ENCODE data around the gene AGBL4.
"Not testable (repeated sequence)": the region's sequence is repeated elsewhere in the genome, so short reads cannot be mapped to it uniquely, and the experiment has no call there.

The AGBL4 gene

DNA sequence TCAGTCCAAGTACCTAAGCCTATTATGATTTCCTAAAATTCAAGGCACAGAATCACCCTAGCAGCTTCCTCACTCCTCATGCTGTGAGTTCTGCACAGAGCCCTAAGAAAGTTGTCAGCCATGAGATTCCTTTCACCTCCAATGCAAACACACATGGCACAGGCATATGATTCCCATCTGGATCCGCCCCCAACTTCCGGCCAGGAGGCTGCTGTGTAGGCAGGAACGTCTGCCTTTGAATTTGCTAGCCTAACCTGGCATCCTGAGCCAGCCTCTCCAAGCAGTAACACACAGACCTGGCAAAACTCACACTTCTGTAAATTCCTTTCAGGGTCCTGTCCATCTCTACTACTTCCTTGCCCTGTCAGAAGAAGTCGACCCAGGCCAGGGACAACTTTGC is 726.0 kb downstream of the AGBL4 start:
- DNase-seq (ENCODE audit: low read depth) = no peak
- TF ChIP-seq, protein P1, sequence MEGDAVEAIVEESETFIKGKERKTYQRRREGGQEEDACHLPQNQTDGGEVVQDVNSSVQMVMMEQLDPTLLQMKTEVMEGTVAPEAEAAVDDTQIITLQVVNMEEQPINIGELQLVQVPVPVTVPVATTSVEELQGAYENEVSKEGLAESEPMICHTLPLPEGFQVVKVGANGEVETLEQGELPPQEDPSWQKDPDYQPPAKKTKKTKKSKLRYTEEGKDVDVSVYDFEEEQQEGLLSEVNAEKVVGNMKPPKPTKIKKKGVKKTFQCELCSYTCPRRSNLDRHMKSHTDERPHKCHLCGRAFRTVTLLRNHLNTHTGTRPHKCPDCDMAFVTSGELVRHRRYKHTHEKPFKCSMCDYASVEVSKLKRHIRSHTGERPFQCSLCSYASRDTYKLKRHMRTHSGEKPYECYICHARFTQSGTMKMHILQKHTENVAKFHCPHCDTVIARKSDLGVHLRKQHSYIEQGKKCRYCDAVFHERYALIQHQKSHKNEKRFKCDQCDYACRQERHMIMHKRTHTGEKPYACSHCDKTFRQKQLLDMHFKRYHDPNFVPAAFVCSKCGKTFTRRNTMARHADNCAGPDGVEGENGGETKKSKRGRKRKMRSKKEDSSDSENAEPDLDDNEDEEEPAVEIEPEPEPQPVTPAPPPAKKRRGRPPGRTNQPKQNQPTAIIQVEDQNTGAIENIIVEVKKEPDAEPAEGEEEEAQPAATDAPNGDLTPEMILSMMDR (conservative IDR thresholded peaks at IDR 0.05; ENCODE audit: low read length) = no peak
- no peak overlapping the region for H3K4me3 ChIP-seq (ENCODE audit: low read length)

DNA sequence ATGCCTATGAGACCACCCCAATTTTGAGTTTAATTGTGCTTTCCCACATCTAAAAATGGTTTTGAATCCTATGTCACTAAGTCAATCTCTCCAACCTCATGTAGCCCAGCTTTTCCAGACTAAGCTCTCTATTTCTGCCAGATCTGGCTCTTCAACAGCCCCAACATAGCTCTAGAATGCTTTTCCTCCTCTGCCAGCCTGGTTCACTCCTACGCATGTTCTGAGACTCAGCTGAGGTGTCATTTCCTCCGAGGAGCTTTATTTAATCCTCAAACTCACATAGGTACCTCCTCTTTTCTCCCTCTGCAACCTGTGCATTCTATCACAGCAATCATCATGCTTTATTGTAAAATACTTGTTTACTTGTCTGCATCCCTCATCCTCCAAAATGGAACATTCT is 729.2 kb downstream of the AGBL4 start:
- TF ChIP-seq, protein P1 (conservative IDR thresholded peaks at IDR 0.05; ENCODE audit: low read length) = no peak
- no peak for DNase-seq (ENCODE audit: low read depth)
- H3K4me3 ChIP-seq (ENCODE audit: low read length) = no peak overlapping the region

DNA sequence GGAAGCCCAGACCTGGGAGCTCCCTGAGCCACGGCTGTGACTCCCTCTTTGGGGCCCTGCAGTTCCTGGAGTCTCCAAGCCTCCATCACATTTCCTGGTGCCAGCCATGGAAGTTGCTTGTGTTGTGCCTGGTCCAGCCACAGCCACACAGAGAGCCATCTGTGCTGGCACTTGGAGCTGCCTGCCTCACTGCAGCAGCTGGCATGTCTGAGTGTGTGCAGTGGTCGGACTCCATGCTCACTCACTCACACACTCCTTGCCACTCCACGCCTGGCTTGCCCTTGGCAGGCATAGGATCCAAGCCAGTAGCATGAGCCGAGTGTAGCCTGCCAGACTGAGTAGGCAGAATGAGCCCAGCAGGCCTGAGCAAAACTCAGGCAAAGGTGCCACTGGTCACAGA is 730.7 kb downstream of the AGBL4 start:
- TF ChIP-seq, protein P1 (conservative IDR thresholded peaks at IDR 0.05; ENCODE audit: low read length) = no peak
- H3K4me3 ChIP-seq (ENCODE audit: low read length) = no peak overlapping the region
- DNase-seq (ENCODE audit: low read depth) = no peak

DNA sequence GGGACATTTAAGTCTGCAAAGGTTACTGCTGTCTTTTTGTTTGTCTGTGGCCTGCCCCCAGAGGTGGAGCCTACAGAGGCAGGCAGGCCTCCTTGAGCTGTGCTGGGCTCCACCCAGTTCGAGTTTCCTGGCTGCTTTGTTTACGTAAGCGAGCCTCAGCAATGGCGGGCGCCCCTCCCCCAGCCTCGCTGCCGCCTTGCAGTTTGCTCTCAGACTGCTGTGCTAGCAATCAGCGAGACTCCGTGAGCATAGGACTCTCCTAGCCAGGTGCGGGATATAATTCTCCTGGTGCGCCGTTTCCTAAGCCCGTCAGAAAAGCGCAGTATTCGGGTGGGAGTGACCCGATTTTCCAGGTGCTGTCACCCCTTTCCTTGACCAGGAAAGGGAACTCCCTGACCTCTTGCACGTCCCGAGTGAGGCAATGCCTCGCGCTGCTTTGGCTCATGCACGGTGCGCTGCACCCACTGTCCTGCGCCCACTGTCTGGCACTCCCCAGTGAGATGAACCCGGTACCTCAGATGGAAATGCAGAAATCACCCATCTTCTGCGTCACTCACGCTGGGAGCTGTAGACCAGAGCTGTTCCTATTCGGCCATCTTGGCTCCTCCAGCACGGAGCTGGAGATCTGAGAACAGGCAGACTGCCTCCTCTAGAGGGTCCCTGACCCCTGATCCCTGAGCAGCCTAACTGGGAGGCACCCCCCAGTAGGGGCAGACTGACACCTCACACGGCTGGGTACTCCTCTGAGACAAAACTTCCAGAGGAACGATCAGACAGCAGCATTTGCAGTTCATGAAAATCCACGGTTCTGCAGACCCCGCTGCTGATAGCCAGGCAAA is 766.3 kb downstream of the AGBL4 start:
- not testable (repeated sequence) for DNase-seq (ENCODE audit: low read depth); H3K4me3 ChIP-seq (ENCODE audit: low read length)

DNA sequence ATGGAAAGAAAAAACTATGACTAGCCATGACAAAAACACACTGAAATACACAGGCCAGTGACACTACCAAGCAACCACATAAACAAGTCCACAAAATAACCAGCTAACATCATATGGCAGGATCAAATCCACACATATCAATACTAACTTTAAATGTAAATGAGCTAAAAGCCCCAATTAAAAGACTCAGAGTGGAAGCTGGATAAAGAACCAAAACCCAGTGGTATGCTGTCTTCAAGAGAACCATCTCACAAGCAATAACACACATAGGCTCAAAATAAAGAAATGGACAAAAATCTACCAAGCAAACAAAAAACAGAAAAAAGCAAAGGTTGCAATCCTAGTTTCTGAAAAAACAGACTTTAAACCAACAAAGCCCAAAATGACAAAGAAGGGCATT is 770.8 kb downstream of the AGBL4 start:
- H3K4me3 ChIP-seq (ENCODE audit: low read length) = no peak overlapping the region
- TF ChIP-seq, protein P1 (conservative IDR thresholded peaks at IDR 0.05; ENCODE audit: low read length) = no peak
- no peak for DNase-seq (ENCODE audit: low read depth)

DNA sequence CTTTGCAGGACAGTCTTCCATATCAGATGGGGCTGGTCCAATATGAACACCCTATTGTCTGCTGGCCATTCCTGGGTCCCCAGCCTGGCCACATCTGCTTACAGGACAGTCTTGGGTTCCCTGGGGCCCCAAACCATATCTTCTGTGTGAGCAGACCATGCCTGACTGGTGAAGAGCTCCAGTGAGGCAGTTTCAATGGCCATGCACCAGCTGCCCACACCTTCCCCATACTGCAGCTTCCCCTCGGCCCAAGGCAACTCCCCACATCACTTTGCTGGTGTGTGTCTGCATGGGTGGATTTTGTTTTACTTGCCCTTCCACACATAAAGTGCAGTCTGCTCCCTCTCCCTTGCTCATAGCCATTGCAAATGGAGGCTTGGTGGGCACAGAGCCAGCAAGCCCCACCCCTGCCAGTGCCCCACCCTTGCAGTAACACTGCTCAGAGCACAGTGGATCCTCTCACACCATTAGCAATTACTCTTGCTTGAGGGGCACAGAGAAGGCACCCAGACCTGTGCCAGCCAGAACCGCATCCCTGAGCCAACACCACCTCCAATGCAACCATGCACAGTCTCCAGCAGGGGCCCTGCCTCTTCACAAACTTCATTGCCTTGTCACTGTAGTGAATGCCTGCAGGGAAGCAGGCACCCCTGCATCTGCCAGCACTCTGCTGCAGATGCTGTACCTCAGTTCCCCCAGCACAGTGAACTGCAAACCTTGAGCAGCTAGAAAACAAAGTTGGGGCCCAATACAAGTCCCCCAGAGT is 772.6 kb downstream of the AGBL4 start:
- no peak overlapping the region for H3K4me3 ChIP-seq (ENCODE audit: low read length)
- DNase-seq (ENCODE audit: low read depth) = no peak
- TF ChIP-seq, protein P1 (conservative IDR thresholded peaks at IDR 0.05; ENCODE audit: low read length) = no peak

DNA sequence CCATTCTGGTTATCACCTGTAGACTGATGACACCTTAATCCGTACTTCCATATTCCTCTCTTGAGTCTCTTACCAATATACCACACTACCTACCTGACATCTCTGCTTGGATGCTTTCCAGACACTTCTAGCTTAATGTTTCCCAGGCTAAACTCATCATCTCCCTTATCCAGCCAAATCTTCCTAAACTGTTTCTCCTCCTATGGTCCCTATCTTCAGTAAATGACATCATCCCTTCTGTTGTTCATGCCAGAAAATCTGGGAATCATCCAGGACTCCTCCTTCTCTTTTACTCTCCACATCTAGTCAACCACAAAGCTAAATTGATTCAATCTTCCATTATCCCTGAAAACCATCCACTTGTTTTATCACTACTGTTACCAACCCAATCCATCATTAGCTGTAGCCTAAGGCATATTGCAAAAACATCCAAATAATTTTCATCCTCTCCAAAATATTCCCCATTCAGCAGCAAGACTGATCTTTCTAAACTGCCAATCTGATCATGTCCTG is 783.0 kb downstream of the AGBL4 start:
- H3K4me3 ChIP-seq (ENCODE audit: low read length) = no peak overlapping the region
- no peak for DNase-seq (ENCODE audit: low read depth)
- TF ChIP-seq, protein P1 (conservative IDR thresholded peaks at IDR 0.05; ENCODE audit: low read length) = no peak
